ENCODE measurements around the gene SLC13A4.

DNA sequence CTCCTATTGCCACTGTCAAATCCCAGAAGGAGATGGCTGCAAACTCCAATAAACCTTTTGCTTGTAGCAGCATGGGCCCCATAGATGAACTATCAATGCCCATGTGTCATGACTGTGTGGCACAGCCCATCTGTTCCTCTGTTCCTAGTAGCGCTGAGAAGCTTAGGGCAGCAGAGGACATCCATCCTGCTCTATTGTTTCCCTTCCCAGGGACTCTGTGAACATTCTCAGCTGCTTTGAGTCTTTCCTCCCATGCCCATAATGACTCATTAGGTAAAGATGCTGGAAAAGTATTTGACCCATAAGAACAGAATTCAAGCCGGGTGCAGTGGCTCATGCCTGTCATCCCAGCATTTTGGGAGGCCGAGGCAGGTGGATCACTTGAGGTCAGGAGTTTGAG, 37.4 kb downstream of the SLC13A4 start:
- TF ChIP-seq POLR2A (IDR thresholded peaks at IDR 0.05): no peak
- TF ChIP-seq, protein P1, sequence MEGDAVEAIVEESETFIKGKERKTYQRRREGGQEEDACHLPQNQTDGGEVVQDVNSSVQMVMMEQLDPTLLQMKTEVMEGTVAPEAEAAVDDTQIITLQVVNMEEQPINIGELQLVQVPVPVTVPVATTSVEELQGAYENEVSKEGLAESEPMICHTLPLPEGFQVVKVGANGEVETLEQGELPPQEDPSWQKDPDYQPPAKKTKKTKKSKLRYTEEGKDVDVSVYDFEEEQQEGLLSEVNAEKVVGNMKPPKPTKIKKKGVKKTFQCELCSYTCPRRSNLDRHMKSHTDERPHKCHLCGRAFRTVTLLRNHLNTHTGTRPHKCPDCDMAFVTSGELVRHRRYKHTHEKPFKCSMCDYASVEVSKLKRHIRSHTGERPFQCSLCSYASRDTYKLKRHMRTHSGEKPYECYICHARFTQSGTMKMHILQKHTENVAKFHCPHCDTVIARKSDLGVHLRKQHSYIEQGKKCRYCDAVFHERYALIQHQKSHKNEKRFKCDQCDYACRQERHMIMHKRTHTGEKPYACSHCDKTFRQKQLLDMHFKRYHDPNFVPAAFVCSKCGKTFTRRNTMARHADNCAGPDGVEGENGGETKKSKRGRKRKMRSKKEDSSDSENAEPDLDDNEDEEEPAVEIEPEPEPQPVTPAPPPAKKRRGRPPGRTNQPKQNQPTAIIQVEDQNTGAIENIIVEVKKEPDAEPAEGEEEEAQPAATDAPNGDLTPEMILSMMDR (IDR thresholded peaks at IDR 0.05): no peak

All from uterus (tissue), 2 donors.